WTC11 (cell line): ENCODE results near the gene NECAB2. TPM values are rescaled to one million over a fixed set of nuclear protein-coding genes. Genes with fewer than 3 reads are reported as not detected.

Source experiments
- ATAC-seq: fragments of 200-7000 bp; cut with Tn5 transposase; 2 replicates; pipeline ENCODE4 v1.10.0; 2021; ENCODE audit warnings: mild to moderate bottlenecking, moderate library complexity
- CTCF ChIA-PET: fragments of 300-600 bp; sonication (Branson Sonifier 250); formaldehyde crosslinking; loops from one replicate; lab custom pipeline; 2021; ENCODE audit warnings: antibody characterized with exemption; lab: Charles Lee
- POLR2A ChIA-PET: fragments of 350-600 bp; sonication (Branson Sonifier 250); formaldehyde crosslinking; loops from one replicate; lab custom pipeline; 2021; ENCODE audit warnings: antibody characterized with exemption; lab: Charles Lee
- DNase-seq: peaks from one replicate; pipeline ENCODE4 v3.0.0; 2021; ENCODE audit warnings: low spot score
- H3K27ac Mint-ChIP-seq: 2 replicates; pipeline ENCODE4 v1.8.0; 2021; ENCODE audit warnings: mixed read lengths
- H3K27me3 Mint-ChIP-seq: 2 replicates; pipeline ENCODE4 v1.8.0; 2021; ENCODE audit warnings: low read depth, mild to moderate bottlenecking, moderate library complexity, mixed read lengths
- H3K36me3 Mint-ChIP-seq: 2 replicates; pipeline ENCODE4 v1.8.0; 2021; ENCODE audit warnings: mixed read lengths
- H3K4me1 Mint-ChIP-seq: 2 replicates; pipeline ENCODE4 v1.8.0; 2022; ENCODE audit warnings: mixed read lengths
- H3K4me3 Mint-ChIP-seq: 2 replicates; pipeline ENCODE4 v1.8.0; 2021; ENCODE audit warnings: mild to moderate bottlenecking, moderate library complexity, mixed read lengths
- H3K9me3 Mint-ChIP-seq: 2 replicates; pipeline ENCODE4 v1.8.0; 2021; ENCODE audit warnings: mixed read lengths
- ATF1 ChIP-seq: sonication (generic); formaldehyde crosslinking; IDR thresholded peaks from 2 replicates; pipeline ENCODE4 v1.8.1; 2023; ENCODE audit warnings: mild to moderate bottlenecking, moderate library complexity, missing genetic modification reagents
- ATF2 ChIP-seq: sonication (generic); formaldehyde crosslinking; IDR thresholded peaks from 2 replicates; pipeline ENCODE4 v1.8.1; 2022; ENCODE audit warnings: low read depth, missing genetic modification reagents, borderline replicate concordance
- ATF6 ChIP-seq: sonication (generic); formaldehyde crosslinking; IDR thresholded peaks from 2 replicates; pipeline ENCODE4 v1.8.1; 2023; ENCODE audit warnings: mild to moderate bottlenecking, missing genetic modification reagents
- CTCF ChIP-seq: fragments of 200-600 bp; IDR thresholded peaks from 2 replicates; pipeline ENCODE4 v1.8.0; 2022; ENCODE audit warnings: antibody characterized with exemption
- EMX1 ChIP-seq: fragments of 250-450 bp; sonication (Bioruptor Pico); IDR thresholded peaks from 2 replicates; pipeline ENCODE4 v1.8.0; 2021; ENCODE audit warnings: mild to moderate bottlenecking
- ERG ChIP-seq: fragments of 250-450 bp; sonication (Bioruptor Pico); IDR thresholded peaks from 2 replicates; pipeline ENCODE4 v1.8.0; 2021; ENCODE audit warnings: mild to moderate bottlenecking
- GABPB1 ChIP-seq: sonication (generic); formaldehyde crosslinking; IDR thresholded peaks from 2 replicates; pipeline ENCODE4 v1.8.1; 2023; ENCODE audit warnings: mild to moderate bottlenecking, missing genetic modification reagents
- IRF1 ChIP-seq: sonication (generic); formaldehyde crosslinking; IDR thresholded peaks from 2 replicates; pipeline ENCODE4 v1.8.0; 2023; ENCODE audit warnings: missing genetic modification reagents
- PREB ChIP-seq: sonication (generic); formaldehyde crosslinking; IDR thresholded peaks from 2 replicates; pipeline ENCODE4 v1.8.1; 2022; ENCODE audit warnings: mild to moderate bottlenecking, missing genetic modification reagents, moderate library complexity, borderline replicate concordance
- SMAD4 ChIP-seq: sonication (generic); formaldehyde crosslinking; IDR thresholded peaks from 2 replicates; pipeline ENCODE4 v1.8.0; 2022; ENCODE audit warnings: mild to moderate bottlenecking, missing genetic modification reagents
- TEAD1 ChIP-seq: sonication (generic); formaldehyde crosslinking; IDR thresholded peaks from 2 replicates; pipeline ENCODE4 v1.8.0; 2022; ENCODE audit warnings: mild to moderate bottlenecking, missing genetic modification reagents
- USF2 ChIP-seq: sonication (generic); formaldehyde crosslinking; IDR thresholded peaks from 2 replicates; pipeline ENCODE4 v1.8.1; 2023; ENCODE audit warnings: mild to moderate bottlenecking, missing genetic modification reagents, moderate library complexity
- ZMAT4 ChIP-seq: fragments of 250-450 bp; sonication (Bioruptor Pico); IDR thresholded peaks from 2 replicates; pipeline ENCODE4 v1.9.0; 2021; ENCODE audit warnings: mild to moderate bottlenecking
- ZNF232 ChIP-seq: sonication (generic); formaldehyde crosslinking; IDR thresholded peaks from 2 replicates; pipeline ENCODE4 v1.8.0; 2022; ENCODE audit warnings: mild to moderate bottlenecking, missing genetic modification reagents
- ZNF423 ChIP-seq: fragments of 250-450 bp; sonication (Bioruptor Pico); IDR thresholded peaks from 2 replicates; pipeline ENCODE4 v2.1.2; 2022; ENCODE audit warnings: mild to moderate bottlenecking, moderate library complexity
- ZNF425 ChIP-seq: fragments of 250-450 bp; sonication (Bioruptor Pico); conservative IDR thresholded peaks from 2 replicates; pipeline ENCODE4 v1.9.0; 2021; ENCODE audit warnings: mild to moderate bottlenecking
- total RNA-seq: library from RNA; stranded (reverse); gene quantifications from 3 replicates; pipeline ENCODE4 v1.2.3, GENCODE V29; 2021

The NECAB2 gene
- total RNA-seq, 1 experiment from 2014 or later: 2.9 TPM

- no peaks in the 10 kb centered on the region for H3K9me3 Mint-ChIP-seq
- TF ChIP-seq IRF1 (CRISPR knock-in tag) (no peak), SMAD4 (CRISPR knock-in tag) (no peak), ZNF423 (CRISPR knock-in tag) (no peak), CTCF (no peak), GABPB1 (CRISPR knock-in tag) (no peak), ERG (CRISPR knock-in tag) (no peak), TEAD1 (CRISPR knock-in tag) (no peak), ZNF425 (CRISPR knock-in tag) (no peak), EMX1 (CRISPR knock-in tag) (no peak), ZNF232 (CRISPR knock-in tag) (no peak), ATF1 (no peak), ZMAT4 (CRISPR knock-in tag) (no peak), USF2 (CRISPR knock-in tag) (no peak), ATF6 (CRISPR knock-in tag) (no peak), ATF2 (CRISPR knock-in tag) (no peak), PREB (no peak)
- TF ChIP-seq, all 79 proteins: peak for 0
- Mint-ChIP-seq H3K27me3 (no peaks in the 10 kb centered on the region; the same call in 1 of the 2 replicates), H3K27ac (no peak overlapping the region), H3K4me3 (no peak overlapping the region), H3K36me3 (no peaks in the 10 kb centered on the region), H3K4me1 (peaks cover 5% of the 10 kb centered on the region; the same call in 1 of the 2 replicates)
- ChIA-PET POLR2A (no interaction called here), CTCF (interaction anchor here (1.4 to 2.7 kb wide), 2 partner anchors 9 to 21 kb away, joined by 8 to 13 read pairs; no protein-coding TSS in a partner anchor)
- ATAC-seq: no peak
- DNase-seq: no peak
Measured at GRCh38 chr16:83935858-83936255, 32.2 kb upstream of the NECAB2 start.
